Right kidney (tissue), 1 donor: Measurements from ENCODE around the gene FREM1.

ENCODE experiments used
- DNase-seq: peaks from one replicate; pipeline ENCODE4 v3.0.0-alpha.2; 2016

The FREM1 gene

DNA sequence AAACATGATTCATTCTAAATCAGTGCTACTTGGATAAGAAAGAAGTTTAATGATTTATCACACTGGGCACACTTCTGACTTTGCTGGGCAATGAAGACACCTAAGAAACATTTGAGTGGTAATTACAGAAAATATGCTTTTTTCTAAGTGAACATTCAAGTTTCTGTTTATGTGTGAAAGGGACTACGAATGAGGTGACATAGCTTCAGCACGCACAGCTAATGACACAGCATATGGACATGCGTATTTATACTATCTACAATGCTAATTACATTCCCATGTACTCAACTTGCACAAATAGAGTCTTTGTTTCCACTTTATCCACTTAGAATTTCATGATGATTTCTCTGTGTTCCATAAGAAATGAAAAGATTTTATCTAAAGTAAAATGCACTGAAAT, 40.6 kb downstream of the FREM1 start:
- DNase-seq: peak; percentile 31

GRCh38 chr9:14868772-14869583, 41.2 kb downstream of the FREM1 start:
- DNase-seq: peak; percentile 62

DNA sequence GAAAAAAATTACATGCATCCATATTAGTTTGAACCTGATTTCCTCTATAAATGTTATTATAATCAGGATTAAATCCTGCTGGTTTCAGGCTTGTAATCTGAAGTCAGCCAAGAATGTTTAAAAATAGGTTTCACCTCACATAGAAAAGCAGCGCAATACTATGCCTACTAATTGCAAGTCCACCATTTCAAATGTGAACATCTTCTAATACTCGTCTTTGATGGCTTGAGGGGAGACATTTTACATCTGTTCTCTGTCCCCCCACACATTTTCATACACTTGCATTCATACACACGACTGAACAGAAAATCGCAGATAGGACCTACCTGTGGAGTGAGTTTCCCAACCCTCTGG, 41.8 kb downstream of the FREM1 start:
- no peak for DNase-seq

GRCh38 chr9:14866200-14866749, 44.0 kb downstream of the FREM1 start:
- no peak for DNase-seq

DNA sequence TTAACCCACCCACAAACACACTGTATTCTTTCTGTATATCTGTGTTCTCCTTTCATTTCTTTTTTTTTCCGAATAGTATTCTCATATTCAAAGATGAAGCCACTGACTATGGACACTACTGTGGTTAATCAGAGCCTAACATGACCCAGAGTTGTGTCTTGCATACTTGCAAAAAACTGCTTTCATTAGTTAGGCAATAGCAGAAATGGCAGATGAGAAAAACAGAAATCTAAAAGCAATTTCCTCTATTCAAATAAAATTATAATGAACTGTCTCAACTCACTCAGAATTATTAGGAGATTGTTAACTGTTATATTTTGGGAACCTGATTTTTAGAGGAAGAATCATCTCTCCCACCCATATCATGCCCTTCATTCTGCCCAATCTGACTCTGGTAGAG, 45.9 kb downstream of the FREM1 start:
- DNase-seq: no peak

DNA sequence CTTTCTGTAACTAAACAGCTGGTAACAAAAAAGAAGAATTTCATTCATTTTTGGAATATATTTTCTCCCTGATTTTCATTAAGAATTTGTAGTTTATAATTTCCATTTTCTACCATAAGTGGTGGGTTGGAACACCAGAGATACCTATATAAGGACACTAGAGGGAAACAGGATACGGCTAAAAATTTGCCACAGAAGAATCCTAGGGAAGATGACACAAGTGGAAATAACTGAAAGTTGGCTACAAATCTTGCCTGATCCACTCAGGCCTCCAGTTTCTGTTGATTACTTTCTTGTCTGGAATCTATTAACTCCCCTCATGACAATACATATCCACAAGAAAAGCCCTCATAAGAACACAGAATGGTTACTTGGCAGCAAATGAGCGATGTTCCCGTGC, 46.8 kb downstream of the FREM1 start:
- DNase-seq: no peak

- no peak for DNase-seq
Observed at GRCh38 chr9:14857449-14858305, 52.6 kb downstream of the FREM1 start.

GRCh38 chr9:14849851-14850250, 60.4 kb downstream of the FREM1 start:
- no peak for DNase-seq

GRCh38 chr9:14849296-14849695, 60.9 kb downstream of the FREM1 start:
- DNase-seq: no peak

DNA sequence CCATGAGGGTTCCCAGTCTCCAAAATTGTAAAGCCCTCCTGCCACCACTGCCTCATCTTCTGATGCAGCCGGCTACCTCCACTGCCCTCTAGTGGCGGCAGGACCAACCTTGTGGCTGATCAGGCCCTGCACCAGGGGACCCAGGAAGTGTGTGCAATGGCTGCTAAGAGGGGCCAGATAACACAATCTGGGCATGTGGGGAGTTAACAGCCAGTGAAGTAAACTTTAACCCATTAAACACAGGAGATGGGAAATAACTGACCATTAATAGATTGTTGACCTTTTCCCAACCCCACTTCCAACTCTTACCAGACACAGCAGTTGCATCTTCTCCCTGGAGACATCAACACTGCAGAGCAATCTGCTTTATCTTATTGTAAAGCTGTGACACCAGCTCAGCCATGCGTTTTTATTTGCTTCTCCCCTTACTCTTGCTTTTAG, 63.3 kb downstream of the FREM1 start:
- DNase-seq: peak; percentile 21

GRCh38 chr9:14843163-14843562, 67.1 kb downstream of the FREM1 start:
- no peak for DNase-seq

DNA sequence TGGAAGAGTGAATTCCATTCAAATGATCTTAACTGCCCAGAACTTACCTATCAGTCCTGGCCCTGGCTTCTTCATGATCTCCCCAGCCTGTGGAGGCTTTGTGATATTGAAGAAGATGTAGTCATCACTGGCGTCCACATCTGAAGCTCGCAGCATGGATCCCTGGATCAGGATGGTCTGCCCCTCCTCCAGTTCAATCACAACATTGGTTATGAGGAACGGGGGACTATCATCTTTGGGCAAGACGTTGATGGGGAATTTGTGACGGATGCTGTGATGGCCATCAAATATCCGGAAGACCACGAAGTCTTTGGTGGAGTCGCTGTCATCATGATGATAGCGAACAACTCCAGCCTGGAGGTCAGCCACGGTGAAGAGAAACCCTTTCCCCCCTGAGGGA, 68.0 kb downstream of the FREM1 start:
- no peak for DNase-seq

DNA sequence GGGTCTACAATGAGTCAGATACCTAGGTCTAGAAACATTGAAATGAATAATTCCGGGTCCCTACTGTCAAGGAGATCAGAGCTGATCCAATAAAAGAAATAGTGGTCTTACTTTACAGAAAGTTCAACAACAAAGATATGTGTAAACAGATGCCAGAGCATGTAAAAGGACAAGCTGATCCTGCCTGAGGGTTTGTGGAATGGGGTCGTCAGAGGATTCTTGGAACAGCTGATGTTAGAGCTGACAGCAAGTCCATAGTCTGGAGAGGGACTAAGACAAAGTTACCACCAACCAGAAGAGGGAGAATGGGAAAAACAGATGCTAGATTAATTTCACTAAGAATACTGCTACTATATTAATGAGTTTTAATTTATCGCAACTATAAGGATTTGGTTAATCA, 71.5 kb downstream of the FREM1 start:
- DNase-seq: no peak

DNA sequence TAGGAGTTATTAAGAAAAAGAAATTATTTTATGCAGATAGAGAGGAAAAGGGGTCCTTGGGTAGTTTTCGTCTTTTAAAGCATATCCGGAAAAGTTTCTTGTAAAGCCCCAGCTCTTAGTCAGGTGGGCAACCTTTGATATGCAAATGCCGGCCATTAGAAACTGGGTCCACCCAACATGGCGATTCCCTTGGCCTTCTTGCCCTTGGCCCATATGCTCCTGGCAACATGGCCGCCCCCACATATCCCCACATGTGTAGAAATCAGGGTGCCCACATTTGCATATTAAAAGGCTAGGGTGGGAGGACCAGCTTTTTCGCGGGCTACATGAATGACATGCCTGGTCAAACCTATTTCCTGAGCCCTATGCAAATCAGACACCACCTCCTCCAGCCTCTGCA, 73.3 kb downstream of the FREM1 start:
- DNase-seq: no peak

GRCh38 chr9:14831661-14832060, 78.6 kb downstream of the FREM1 start:
- no peak for DNase-seq

GRCh38 chr9:14831074-14831473, 79.2 kb downstream of the FREM1 start:
- no peak for DNase-seq

GRCh38 chr9:14830057-14830456, 80.2 kb downstream of the FREM1 start:
- no peak for DNase-seq

GRCh38 chr9:14829204-14829603, 81.0 kb downstream of the FREM1 start:
- DNase-seq: no peak

GRCh38 chr9:14827805-14828204, 82.4 kb downstream of the FREM1 start:
- DNase-seq: no peak

GRCh38 chr9:14824481-14824880, 85.7 kb downstream of the FREM1 start:
- DNase-seq: no peak

DNA sequence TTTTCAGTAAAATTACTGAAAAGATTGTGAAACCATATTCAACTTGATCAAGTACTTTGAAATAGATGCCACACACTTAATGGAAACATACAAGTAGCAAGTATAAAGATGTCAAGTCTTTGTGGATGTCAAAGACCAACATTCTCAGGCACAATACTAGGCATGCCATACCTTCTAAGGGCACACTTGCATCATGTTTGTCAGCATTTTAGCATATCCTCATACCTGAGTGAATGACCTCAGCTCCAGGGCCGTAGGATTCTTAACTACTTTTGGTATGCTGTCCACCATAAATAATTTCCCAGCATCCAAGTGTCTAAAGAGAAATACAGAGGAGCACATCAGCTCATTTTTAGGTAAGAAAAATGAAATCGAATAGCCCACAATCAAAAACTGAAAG, 86.4 kb downstream of the FREM1 start:
- no peak for DNase-seq

DNA sequence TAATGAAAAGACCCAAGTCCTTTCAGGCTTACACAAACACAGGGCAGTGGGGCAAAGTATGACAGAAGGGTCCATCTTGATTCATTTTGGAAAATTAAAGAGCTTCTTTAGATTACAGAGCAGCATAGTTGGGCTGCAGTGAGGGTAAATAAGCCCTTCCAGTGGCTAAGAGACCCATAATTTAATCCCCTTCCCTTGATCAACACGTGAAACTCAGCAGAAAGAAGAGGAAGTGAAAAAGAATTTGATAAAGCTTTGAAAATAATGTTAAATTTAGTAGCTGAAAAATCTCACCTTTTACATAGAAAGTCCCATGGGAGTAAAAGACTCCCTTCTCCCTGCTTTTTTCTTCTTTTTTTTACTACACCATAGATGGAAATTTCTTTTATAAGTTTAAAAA, 87.6 kb downstream of the FREM1 start:
- no peak for DNase-seq

- no peak for DNase-seq
Observed at GRCh38 chr9:14819183-14819582, 91.0 kb downstream of the FREM1 start.

DNA sequence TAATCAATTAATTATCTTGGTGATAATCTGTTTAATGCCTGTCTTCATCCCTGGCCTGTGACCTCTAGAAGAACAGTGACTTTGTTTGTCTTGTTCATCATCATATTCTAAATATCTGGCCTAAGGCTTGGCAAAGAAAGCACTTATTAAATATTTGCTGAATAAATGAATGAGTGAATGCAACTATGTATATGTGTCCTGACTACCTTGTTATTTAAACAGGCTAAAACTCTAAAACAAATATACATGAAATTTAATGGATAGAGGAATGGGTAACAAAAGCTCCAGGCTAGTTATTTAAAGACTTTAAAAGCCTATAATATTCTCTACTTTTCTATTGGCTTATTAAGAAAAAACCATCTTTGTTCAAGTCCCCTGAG, 96.0 kb downstream of the FREM1 start:
- no peak for DNase-seq
